ENCODE measurements around the gene PNRC1.
"Not testable (repeated sequence)": the region's sequence is repeated elsewhere in the genome, so short reads cannot be mapped to it uniquely, and the experiment has no call there.

PNRC1 gene

DNA sequence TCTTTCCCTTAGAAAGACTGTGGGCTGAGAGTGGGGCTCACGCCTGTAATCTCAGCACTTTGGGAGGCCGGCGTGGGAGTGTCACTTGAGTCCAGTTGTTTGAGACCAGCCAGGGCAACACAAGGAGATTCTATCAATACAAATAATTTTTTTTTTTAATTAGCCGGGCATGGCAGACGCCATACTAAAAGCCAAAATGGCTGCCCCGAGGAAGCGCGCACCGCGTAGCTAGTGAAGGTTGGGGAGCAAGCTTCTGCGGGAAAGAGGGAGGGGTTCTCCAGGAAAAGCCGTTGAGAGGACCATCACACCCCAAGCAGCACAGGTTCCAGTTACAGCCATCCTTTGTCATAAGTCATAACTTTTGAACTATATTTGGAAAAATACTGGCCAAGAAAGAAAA is 21.3 kb upstream of the PNRC1 start:
- DNase-seq (ENCODE audit: low spot score) = no peak

DNA sequence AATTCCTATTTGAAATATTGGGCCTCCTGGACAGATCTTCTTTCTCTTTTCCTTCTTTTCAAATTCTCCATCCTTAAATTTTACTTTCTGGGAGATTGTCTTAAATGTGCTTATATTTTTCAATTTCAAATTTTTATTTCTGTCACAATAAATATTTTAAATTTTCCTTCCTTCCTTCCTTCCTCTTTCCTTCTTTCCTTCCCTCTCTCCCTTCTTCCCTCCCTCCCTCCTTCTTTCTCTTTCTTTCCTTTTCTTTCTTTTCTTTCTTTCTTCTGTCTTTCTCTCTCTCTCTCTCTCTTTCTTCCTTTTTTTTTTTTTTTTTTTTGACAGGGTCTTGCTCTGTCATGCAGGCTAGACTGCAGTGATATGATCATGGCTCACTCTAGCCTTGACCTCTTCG is 16.7 kb upstream of the PNRC1 start:
- no peak for DNase-seq (ENCODE audit: low spot score)

DNA sequence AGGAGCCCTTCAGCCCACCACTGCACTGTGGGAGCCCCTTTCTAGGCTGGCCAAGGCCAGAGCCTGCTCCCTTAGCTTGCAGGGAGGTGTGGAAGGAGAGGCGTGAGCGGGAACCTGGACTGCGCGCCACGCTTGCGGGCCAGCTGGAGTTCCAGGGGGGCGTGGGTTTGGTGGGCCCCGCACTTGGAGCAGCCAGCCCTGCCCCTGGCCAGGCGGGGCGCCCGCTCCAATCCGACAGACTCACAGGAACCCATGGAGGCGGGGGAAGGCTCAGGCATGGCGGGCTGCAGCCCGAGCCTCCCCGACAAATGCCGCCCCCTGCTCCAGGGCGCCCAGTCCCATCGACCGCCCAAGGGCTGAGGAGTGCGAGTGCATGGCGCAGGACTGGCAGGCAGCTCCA is 15.6 kb upstream of the PNRC1 start:
- not testable (repeated sequence) for DNase-seq (ENCODE audit: low spot score)

DNA sequence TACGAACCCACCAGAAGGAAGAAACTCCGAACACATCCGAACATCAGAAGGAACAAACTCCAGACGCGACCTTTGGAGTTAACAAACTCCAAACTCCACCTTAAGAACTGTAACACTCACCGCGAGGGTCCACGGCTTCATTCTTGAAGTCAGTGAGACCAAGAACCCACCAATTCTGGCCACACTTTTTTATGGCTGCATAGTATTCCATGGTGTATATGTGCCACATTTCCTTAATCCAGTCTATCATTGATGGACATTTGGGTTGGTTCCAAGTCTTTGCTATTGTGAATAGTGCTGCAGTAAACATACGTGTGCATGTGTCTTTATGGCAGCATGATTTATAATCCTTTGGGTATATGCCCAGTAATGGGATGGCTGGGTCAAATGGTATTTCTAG is 14.4 kb upstream of the PNRC1 start:
- DNase-seq (ENCODE audit: low spot score) = not testable (repeated sequence)

DNA sequence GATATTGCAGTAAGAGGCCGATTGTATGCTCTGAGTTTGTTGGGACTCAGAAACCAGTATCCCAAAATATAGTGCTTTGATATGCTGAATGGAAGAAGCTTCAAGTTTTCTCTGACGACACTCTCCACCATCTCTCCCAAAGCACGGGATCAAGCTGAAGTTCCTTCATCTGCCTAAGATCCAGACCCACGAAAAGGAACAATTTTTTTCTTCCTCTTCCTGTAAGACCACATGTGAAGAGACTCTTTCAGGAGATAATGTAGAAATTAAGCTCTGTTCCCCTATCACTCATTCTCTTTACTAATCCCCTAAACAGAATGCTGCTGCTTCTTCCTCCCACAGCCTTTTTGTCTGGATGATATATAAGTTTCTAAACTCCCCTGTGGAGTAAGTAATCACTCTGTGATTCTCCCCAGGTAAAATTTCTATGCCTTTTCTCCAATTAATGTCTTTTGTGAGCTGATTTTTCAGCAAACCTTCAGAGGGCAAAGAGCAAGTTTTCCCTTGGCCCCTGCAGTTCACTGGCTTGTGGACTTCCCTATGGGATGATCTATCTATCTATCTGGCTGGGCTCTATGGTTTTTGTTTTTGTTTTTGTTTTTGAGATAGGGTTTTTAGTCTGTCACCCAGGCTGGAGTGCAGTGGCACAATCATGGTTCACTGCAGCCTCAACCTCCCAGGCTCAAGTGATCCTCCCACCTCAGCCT is 13.5 kb upstream of the PNRC1 start:
- DNase-seq (ENCODE audit: low spot score) = no peak

DNA sequence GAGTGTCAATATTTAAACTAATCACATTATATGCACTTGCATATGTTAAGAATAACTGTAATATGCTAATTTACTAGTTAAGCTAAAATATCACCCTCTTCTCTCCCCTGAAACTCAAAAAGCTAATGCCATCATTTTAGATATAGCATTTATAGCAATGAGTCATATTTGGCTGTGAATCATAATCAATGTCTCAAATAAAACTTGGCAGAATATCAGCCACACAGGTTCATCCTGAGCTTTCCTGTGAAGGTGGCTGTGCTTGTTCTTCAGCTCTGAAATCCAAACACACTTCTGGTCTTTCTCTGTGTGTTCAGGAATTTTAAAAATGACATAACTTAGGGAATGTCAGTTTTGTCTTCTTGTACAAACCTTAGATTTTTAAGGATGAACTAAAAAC is 12.8 kb upstream of the PNRC1 start:
- DNase-seq (ENCODE audit: low spot score) = no peak

DNA sequence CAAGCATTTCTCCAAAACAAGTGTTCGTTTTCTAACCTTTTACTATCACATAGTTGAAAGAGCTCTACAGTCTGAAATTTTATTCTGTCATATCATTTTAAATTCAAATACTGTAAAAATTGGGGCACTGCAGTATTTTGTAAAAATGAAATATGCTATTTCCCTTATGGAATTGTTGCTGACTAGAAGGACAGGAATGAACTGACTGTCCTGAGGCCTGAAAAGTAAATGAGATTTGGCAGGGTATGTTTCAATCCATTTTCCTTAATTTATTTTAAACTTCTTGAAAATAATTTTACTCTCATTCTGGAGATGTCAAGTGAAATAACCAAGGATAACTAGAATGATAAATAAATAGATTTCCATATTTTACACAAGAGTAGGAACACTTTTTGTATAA is 11.9 kb upstream of the PNRC1 start:
- DNase-seq (ENCODE audit: low spot score) = no peak

DNA sequence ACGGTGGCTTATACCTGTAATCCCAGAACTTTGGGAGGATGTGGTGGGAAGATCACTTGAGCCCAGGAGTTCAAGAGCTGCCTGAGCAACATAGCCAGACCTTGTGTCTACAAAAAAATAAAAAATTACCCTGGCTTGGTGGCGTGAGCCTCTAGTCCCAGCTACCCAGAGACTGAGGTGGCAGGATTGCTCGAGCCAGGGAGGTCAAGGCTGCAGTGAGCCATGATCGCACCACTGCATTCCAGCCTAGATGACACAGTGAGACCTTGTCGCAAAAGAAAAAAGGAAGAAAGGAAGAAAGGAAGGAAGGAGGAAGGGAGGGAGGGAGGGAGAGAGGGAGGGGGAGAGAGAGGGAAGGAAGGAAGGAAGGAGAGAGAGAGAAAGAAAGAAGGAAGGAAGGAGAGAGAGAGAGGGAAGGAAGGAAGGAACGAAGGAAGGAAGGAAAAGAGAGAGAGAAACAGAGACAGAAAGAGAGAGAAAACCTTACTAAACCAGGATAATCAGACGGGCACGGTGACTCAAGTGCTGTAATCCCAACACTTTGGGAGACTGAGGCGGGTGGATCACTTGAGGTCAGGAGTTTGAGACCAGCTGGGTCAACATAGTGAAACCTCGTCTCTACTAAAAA is 10.9 kb upstream of the PNRC1 start:
- no peak for DNase-seq (ENCODE audit: low spot score)

DNA sequence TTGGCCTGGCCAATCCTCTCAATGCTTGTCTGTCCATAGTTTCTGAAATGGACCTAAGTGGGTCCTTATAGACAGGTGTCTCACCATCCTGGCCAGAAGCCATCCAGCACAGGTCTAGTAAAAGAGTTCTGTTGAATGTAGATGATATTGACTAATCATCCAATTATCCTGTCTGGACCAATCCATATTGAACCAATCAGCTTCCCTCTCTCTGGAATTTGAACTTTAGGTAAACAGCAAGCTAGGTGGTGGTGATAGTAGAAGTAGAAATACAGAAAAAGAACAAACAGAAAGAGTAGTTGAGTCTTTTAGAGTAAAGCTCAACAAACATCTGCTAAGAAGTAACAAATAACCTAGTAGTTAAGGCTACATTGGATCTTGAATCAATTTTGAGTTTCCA is 9.5 kb upstream of the PNRC1 start:
- DNase-seq (ENCODE audit: low spot score) = no peak

DNA sequence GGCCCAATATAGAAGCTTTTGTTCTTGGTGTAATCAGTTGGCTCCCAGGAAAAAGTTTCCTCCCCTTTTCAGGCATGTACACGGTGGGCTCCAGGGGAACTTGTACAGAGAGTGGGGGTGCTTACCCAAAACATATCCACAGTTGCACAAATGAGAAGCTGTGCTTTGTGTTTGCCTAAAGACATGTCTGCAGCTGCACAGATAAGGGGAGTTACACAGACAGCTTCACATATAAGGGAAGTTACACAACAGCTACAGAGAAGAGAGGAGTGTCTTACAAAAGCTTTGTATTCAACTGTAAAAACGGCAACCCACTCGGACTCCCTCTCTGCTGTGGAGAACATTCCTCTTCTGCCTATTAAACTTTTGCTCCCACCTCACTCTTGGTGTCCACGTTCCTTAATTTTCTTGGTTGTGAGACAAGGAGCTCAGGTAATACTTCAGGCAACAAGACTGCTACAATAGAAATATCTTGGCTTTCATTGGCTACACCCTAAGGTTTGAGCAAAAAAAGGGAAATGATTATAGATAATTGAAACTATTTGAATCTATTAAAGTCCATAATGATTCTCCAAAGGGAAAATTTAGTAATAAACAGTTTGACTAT is 7.4 kb upstream of the PNRC1 start:
- DNase-seq (ENCODE audit: low spot score) = no peak

DNA sequence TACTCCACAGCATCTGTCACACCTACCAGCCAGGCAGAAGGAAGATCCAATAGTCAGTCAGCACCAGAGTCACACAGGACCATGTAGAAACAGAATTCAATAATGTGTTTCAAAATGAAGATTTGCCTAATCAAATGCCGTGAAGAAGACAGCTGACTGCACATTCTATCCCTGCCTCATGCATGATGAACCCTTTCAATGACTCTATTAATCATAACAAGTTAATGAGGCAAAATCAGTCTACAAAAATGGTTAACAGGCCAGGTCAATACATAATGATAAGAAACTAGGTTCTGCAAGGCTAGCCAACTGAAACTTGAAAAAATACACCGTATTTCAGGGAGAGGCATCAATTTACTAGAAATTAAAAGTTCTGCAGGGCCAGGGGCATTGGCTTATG is 6.7 kb upstream of the PNRC1 start:
- no peak for DNase-seq (ENCODE audit: low spot score)

DNA sequence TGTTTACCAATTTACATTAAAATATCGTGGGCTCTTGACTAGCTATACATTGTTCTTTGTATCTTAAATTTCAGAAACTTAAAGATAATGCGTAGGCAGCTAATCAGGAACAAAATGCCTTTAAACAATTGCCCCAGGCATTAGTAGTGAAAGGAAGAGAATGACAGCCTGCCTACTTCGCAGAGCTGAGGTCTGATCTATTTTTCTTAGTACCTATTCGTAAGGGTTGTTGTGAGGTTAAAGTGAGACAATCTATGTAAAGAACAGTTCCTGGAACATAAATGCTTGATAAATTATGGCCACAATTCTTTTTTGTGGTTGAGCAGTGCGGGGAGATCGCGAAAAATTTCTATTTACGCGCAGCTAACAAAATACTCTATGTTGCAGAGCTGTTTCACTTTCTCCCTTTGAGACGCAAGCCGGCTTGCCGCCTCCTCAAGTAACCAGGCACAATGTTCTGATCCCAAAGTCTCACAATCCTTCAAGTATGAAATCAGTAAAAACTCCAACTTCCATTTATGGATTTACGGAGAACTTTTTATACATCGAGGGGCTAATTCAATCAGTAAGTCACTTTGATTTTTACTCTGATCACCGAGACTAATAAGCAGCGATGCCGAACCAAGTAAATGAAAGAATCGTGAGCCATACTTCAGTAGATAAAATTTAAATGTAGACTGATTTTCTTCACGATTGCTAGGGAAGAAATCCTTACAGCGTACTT is 878 bp upstream of the PNRC1 start:
- DNase-seq (ENCODE audit: low spot score) = no peak

DNA sequence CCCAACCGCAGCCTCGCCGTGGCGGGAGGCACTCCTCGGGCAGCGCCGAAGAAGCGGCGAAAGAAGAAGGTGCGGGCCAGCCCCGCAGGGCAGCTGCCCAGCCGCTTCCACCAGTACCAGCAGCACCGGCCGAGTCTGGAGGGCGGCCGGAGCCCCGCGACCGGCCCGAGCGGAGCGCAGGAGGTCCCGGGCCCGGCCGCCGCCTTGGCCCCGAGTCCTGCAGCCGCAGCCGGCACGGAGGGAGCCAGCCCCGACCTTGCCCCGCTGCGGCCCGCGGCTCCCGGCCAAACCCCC is 525 bp downstream of the PNRC1 start:
- DNase-seq (ENCODE audit: low spot score) = no peak

DNA sequence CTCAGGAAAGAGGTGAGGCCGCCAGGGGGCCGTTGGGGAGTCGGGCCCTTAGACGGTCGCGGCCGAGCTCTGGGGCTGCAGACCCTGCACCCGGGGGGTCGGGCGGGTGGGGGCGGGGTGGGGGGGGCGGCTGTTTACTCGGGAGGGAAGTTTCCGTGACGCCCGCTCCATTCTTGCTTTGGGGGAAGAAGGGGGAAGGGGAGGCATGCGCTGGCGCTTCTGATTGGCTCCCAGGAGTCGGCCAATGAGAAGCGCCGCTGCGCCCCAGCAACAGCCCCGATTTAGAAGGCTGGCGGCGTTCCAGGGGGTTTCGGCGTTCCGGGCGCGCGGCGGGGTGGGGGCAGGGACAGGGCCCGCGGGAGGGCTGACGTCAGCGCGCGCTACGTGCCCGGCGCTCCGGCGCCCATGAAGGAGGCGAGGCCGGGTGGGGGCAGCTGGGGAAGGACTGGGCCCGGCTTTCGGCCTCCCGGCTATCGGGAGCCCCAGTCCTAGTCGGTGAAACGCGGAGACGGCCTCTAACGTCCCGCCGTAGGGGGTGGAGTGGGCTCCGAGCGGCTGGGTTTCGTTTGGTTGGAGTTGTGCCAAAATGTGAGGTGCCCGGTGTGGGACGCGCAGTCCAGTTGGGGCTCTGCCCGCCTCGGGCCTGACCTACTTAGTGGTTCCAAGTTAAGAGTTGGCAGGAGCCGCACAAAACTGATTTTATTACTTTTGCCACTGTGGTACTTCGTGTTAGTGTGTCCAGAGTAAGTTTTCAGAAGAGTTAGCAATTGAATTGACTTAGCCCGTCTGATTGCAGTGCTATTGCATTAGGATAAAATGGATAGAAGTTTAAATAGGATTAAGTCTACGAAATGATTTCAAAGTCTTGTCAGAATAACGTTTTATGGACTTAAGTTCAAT is 1.1 kb downstream of the PNRC1 start:
- DNase-seq (ENCODE audit: low spot score) = peak; percentile 95

DNA sequence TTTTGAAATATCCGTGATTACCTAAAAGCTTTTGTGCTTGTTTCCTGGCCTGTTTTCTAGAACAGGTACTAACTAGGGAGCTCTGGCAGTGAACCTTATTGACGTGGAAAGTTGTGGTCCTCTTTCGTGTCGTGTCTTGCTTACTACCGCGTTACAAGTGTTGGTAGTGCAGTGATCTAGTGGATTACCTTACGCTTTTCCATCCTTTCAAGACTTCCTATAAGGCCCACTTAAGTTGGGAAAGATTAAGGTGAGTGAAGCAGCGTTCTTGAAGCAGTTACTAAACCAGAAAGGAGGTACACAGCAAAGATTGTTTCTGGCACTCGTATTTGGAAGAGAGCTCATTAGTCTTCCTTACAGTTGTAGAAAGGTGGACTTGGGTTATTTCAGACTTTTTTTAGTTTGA is 1.9 kb downstream of the PNRC1 start:
- DNase-seq (ENCODE audit: low spot score) = no peak

DNA sequence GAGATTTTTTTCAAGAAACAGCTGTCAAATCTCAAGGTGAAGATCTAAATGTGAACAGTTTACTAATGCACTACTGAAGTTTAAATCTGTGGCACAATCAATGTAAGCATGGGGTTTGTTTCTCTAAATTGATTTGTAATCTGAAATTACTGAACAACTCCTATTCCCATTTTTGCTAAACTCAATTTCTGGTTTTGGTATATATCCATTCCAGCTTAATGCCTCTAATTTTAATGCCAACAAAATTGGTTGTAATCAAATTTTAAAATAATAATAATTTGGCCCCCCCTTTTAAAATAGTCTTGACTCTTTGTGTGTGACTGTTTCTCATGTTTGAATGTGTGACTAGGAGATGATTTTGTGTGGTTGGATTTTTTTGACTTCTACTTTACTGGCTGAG is 4.0 kb downstream of the PNRC1 start:
- DNase-seq (ENCODE audit: low spot score) = no peak

DNA sequence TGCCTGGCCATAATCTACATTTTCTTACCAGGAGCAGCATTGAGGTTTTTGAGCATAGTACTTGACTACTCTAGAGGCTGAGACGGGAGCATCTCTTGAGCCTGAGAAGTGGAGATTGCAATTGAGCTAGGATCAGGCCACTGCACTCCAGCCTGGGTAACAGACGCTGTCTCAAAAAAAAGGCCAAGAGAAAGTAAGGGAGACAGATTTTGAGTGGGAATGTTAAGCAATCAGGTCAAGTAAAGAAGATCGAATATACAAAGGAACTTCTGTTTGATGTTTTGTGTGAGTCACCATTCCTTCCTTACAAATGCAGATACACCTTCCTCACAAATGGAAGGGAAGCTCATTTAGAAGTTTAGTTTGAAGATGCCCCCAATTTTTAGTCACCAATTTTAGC is 4.4 kb downstream of the PNRC1 start:
- no peak for DNase-seq (ENCODE audit: low spot score)

DNA sequence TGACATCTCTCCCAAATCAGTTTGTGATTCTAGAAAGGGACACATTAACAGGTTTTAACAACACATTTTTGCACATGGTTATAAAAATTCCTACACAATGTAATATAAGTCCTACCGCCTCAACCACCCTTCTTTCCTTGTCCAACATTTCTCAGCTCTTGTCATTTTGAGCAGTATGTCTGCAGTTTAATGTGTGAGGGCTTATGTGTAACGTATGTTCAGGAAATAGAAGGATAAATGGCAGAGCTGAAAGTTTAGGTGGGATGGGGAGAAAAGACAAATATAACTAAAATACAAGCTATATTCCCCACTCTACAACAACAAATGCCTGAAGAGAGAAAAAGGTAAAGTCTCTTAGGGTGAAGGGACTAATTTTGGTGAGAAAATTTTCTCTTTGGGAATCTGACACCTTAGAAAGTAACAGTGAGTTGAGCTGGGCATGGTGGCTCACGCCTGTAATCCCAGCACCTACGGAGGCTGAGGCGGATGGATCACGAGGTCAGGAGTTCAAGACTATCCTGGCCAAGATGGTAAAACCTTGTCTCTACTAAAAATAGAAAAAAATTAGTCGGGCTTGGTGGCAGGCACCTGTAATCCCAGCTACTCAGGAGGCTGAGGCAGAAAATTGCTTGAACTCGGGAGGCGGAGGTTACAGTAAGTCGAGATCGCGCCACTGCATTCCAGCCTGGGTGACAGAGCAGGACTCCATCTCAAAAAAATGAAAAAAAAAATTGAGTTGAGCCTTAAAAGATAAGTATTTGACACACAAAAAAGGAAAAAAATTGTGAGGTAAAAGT is 5.1 kb downstream of the PNRC1 start:
- DNase-seq (ENCODE audit: low spot score) = no peak

DNA sequence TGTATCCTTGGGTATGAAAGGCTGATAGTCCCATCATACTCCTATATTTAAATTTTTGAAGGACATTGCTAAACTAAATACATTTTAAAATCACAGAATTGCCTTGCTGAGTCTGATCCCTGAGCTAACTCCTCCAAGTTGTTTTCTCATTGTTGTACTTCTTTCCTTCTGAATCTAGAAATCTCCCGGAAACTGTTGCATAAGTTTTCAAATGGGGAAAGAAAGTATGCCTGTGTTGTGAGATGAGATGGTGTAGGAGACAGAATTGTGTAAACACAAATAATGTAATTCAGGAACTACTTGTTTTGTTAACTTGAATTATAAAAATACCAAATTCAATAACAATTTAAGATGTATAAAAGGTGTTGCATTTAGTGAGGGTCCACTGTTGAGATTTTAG is 7.3 kb downstream of the PNRC1 start:
- DNase-seq (ENCODE audit: low spot score) = no peak

DNA sequence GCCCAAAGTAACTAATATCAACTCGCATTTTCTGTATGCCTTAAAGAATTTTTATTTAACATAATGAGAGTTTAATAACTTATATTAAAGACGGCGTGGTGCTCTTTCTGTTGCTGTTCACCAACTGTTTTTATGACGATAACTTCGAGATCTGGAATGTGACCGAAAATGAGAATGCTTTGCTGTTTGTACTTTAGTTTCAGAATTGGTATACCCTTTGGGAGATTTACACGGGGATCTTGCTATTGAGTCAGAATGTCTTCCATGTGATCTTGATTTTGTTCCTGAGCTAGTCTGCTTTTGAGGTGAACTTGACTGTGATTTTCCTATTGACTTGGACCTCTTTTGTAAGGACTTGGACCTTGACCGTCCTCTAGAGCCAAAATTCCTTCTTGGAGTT is 17.9 kb downstream of the PNRC1 start:
- no peak for DNase-seq (ENCODE audit: low spot score)

DNA sequence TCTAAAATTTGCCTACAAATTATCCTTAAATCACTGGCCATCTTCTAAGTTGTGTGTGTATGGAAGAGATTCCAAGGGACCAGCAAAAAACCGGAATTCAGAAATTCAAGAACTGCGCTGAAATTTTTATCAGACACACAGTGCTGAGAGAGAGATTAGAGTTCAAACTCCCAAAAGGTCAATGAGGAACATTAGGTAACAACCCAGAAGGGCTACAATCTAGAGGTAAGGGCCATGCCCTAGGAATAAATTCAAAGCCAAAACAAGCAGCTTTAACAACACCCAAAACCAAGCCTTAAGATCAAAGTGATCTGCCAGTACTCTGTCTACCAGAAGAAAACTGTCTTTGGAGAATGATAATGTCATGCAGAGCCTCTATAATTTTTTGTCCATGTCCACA is 19.6 kb downstream of the PNRC1 start:
- no peak for DNase-seq (ENCODE audit: low spot score)
